ENCODE results near the gene TYR. TPM values are rescaled to one million over a fixed set of nuclear protein-coding genes. Genes with fewer than 3 reads are reported as not detected.

Gene TYR
- total RNA-seq, 2 donors from 2014 or later, result not detected

- WGBS, 2 experiments (ENCODE audit: insufficient coverage in 1 of 2, insufficient read length in 1 of 2), result 91 to 92% methylated on average over 2 to 4 of the region's 4 CpGs
- DNase-seq, result no peak
- H3K9me3 Mint-ChIP-seq, result no peaks in the 10 kb centered on the region
Measured at GRCh38 chr11:89159974-89160373, 17.7 kb upstream of the TYR start.

GRCh38 chr11:89161949-89162348 is 15.7 kb upstream of the TYR start:
- TF ChIP-seq CTCF (conservative IDR thresholded peaks at IDR 0.05), result no peak
- DNase-seq, result no peak
- 90% methylated on average over 2 of the region's 3 CpGs; no CpG with 5 or more reads in 1 of the 2 experiments for WGBS, 2 experiments (ENCODE audit: insufficient coverage in 1 of 2, insufficient read length in 1 of 2)
- Mint-ChIP-seq H3K4me1 (no peaks in the 10 kb centered on the region), H3K36me3 (ENCODE audit: low read depth) (no peaks in the 10 kb centered on the region), H3K9me3 (no peaks in the 10 kb centered on the region), H3K27me3 (ENCODE audit: insufficient read depth) (no peaks in the 10 kb centered on the region), H3K27ac (no peak overlapping the region), H3K4me3 (no peak overlapping the region)
- no peaks in the 10 kb centered on the region for H3K27me3 ChIP-seq (ENCODE audit: control insufficient read depth, insufficient read depth, low read length, poor library complexity, severe bottlenecking)
- no peak overlapping the region for H3K9ac ChIP-seq (ENCODE audit: extremely low read depth, low read length, poor library complexity, severe bottlenecking)
- no peak overlapping the region for H3K4me3 ChIP-seq (ENCODE audit: low read length)
- H3K36me3 ChIP-seq (ENCODE audit: control insufficient read depth, insufficient read depth, low read length), result no peaks in the 10 kb centered on the region
- H3K4me1 ChIP-seq (ENCODE audit: control insufficient read depth, insufficient read depth, low read length), result no peaks in the 10 kb centered on the region
- no peak overlapping the region for H3K27ac ChIP-seq (ENCODE audit: low read depth, low read length)
- no peaks in the 10 kb centered on the region for H3K9me3 ChIP-seq (ENCODE audit: control insufficient read depth, low read length)

More at GRCh38 chr11:89159974-89160373, 17.7 kb upstream of the TYR start:
- no peak for TF ChIP-seq CTCF (conservative IDR thresholded peaks at IDR 0.05)
- Histone ChIP-seq H3K4me3 (ENCODE audit: low read length) (no peak overlapping the region), H3K4me1 (ENCODE audit: control insufficient read depth, insufficient read depth, low read length) (no peaks in the 10 kb centered on the region), H3K27me3 (ENCODE audit: control insufficient read depth, insufficient read depth, low read length, poor library complexity, severe bottlenecking) (no peaks in the 10 kb centered on the region), H3K9ac (ENCODE audit: extremely low read depth, low read length, poor library complexity, severe bottlenecking) (no peak overlapping the region), H3K9me3 (ENCODE audit: control insufficient read depth, low read length) (no peaks in the 10 kb centered on the region), H3K36me3 (ENCODE audit: control insufficient read depth, insufficient read depth, low read length) (no peaks in the 10 kb centered on the region), H3K27ac (ENCODE audit: low read depth, low read length) (no peak overlapping the region)
- H3K4me3 Mint-ChIP-seq, result no peak overlapping the region
- H3K27ac Mint-ChIP-seq, result no peak overlapping the region
- no peaks in the 10 kb centered on the region for H3K27me3 Mint-ChIP-seq (ENCODE audit: insufficient read depth)
- no peaks in the 10 kb centered on the region for H3K36me3 Mint-ChIP-seq (ENCODE audit: low read depth)
- no peaks in the 10 kb centered on the region for H3K4me1 Mint-ChIP-seq

- H3K27ac ChIP-seq (ENCODE audit: low read depth, low read length), result no peak overlapping the region
- no peaks in the 10 kb centered on the region for H3K36me3 ChIP-seq (ENCODE audit: control insufficient read depth, insufficient read depth, low read length)
- no peaks in the 10 kb centered on the region for H3K27me3 ChIP-seq (ENCODE audit: control insufficient read depth, insufficient read depth, low read length, poor library complexity, severe bottlenecking)
- Mint-ChIP-seq H3K4me1 (no peaks in the 10 kb centered on the region), H3K36me3 (ENCODE audit: low read depth) (no peaks in the 10 kb centered on the region), H3K27ac (no peak overlapping the region), H3K27me3 (ENCODE audit: insufficient read depth) (no peaks in the 10 kb centered on the region), H3K4me3 (no peak overlapping the region), H3K9me3 (no peaks in the 10 kb centered on the region)
- DNase-seq, result no peak
- no peaks in the 10 kb centered on the region for H3K4me1 ChIP-seq (ENCODE audit: control insufficient read depth, insufficient read depth, low read length)
- H3K9me3 ChIP-seq (ENCODE audit: control insufficient read depth, low read length), result no peaks in the 10 kb centered on the region
- H3K4me3 ChIP-seq (ENCODE audit: low read length), result no peak overlapping the region
- WGBS, 2 experiments (ENCODE audit: insufficient coverage in 1 of 2, insufficient read length in 1 of 2), result 87% methylated on average over 2 of the region's 3 CpGs; no CpG with 5 or more reads in 1 of the 2 experiments
- TF ChIP-seq CTCF (conservative IDR thresholded peaks at IDR 0.05), result no peak
- no peak overlapping the region for H3K9ac ChIP-seq (ENCODE audit: extremely low read depth, low read length, poor library complexity, severe bottlenecking)
Measured at GRCh38 chr11:89163686-89164085, 14.0 kb upstream of the TYR start.
